ENCODE results near the gene LRBA. TPM values are rescaled to one million over a fixed set of nuclear protein-coding genes. Genes with fewer than 3 reads are reported as not detected.

LRBA gene
- total and polyA plus RNA-seq, 9 donors, result 20.7 to 30.5 (median 27.7) TPM

GRCh38 chr4:150381036-150381435, 634.0 kb downstream of the LRBA start:
- DNase-seq, result no peak
- Histone ChIP-seq H3K4me1 (ENCODE audit: control insufficient read depth, insufficient read depth, low read length) (peaks cover 2% of the 10 kb centered on the region), H3K27ac (ENCODE audit: low read length) (no peak overlapping the region), H3K27me3 (ENCODE audit: control insufficient read depth, insufficient read depth, low read length) (no peaks in the 10 kb centered on the region), H3K4me3 (ENCODE audit: low read length) (no peak overlapping the region), H3K36me3 (ENCODE audit: control insufficient read depth, insufficient read depth, low read length) (no peaks in the 10 kb centered on the region), H3K9me3 (replicated peaks; ENCODE audit: control insufficient read depth, low read depth, low read length) (no peaks in the 10 kb centered on the region)
- no CpG with 5 or more reads among the region's 2 CpGs for WGBS (ENCODE audit: insufficient coverage)

- H3K27me3 ChIP-seq (ENCODE audit: control insufficient read depth, insufficient read depth, low read length), result no peaks in the 10 kb centered on the region
- no peak overlapping the region for H3K27ac ChIP-seq (ENCODE audit: low read length)
- H3K36me3 ChIP-seq (ENCODE audit: control insufficient read depth, insufficient read depth, low read length), result no peaks in the 10 kb centered on the region
- no CpG with 5 or more reads among the region's 1 CpG for WGBS (ENCODE audit: insufficient coverage)
- no peaks in the 10 kb centered on the region for H3K4me1 ChIP-seq (ENCODE audit: control insufficient read depth, insufficient read depth, low read length)
- no peaks in the 10 kb centered on the region for H3K9me3 ChIP-seq (replicated peaks; ENCODE audit: control insufficient read depth, low read depth, low read length)
- DNase-seq, result no peak
- no peak overlapping the region for H3K4me3 ChIP-seq (ENCODE audit: low read length)
Measured at GRCh38 chr4:150379454-150379853, 635.6 kb downstream of the LRBA start.

GRCh38 chr4:150375025-150375424, 640.1 kb downstream of the LRBA start:
- no CpG with 5 or more reads among the region's 4 CpGs for WGBS (ENCODE audit: insufficient coverage)
- Histone ChIP-seq H3K9me3 (replicated peaks; ENCODE audit: control insufficient read depth, low read depth, low read length) (no peaks in the 10 kb centered on the region), H3K27me3 (ENCODE audit: control insufficient read depth, insufficient read depth, low read length) (no peaks in the 10 kb centered on the region), H3K4me1 (ENCODE audit: control insufficient read depth, insufficient read depth, low read length) (no peaks in the 10 kb centered on the region), H3K36me3 (ENCODE audit: control insufficient read depth, insufficient read depth, low read length) (no peaks in the 10 kb centered on the region), H3K4me3 (ENCODE audit: low read length) (no peak overlapping the region), H3K27ac (ENCODE audit: low read length) (no peak overlapping the region)
- DNase-seq, result no peak

DNA sequence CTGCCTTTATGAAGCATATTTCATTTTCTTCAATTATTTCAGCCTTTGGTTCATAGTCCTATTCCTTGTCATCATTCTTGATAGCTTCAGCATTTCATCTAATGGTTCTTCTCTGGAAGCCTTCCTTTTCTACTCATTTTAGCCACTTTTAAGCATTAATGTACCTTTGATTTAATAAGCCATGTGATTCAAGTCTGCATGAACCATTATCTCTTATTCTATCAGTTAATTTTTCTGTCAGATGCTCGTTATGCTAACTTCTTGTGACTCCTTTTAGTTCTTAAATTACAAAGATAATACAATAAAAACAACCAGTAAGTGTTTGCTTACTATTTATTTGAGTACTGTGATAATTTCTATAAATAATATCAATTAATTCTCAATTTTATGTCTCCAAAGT, 643.2 kb downstream of the LRBA start:
- no peaks in the 10 kb centered on the region for H3K36me3 ChIP-seq (ENCODE audit: control insufficient read depth, insufficient read depth, low read length)

DNA sequence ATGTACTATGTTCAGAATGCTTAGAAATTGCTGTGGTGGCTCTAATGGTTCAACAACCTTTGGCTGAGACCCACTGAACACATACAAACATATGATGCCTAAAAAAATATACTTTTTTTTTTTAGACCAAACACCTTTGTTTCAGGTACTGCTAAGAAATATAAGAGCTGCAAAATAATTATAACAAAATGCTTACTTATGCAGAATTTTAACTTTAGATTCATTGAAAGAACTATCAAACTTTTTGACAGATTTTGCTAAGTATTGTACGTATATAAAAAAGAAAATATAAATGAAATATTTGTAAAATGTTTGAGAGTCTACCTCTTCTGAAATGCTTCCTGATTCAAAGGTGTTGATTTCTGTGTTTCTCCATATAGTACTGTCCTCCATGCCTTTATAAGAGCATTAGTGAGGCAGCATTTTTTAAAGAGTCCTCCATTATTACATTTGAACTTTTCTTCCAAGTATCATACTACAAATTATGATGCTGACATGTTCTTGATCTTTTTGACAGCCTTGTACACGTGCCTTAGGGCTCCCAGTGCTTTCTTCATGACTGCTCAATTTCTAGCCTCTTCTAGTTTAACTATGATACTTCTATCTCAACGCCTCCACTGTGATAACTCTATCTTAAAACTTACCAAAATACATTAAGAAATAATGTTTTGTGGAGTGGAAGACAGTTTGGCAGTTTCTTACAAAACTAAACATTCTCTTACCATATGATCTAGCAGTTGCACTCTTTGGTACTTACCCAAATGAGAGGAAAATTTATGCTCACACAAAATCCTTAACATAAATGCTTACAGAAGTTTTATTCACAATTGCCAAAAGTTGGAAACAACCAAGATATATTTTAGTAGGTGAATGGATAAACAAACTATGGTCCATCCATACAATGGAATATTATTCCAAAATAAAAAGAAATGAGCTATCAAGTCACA, 645.4 kb downstream of the LRBA start:
- 33% methylated on average over 1 of the region's 3 CpGs for WGBS (ENCODE audit: insufficient coverage)
- H3K36me3 ChIP-seq (ENCODE audit: control insufficient read depth, insufficient read depth, low read length), result no peaks in the 10 kb centered on the region
- H3K27ac ChIP-seq (ENCODE audit: low read length), result no peak overlapping the region
- H3K4me3 ChIP-seq (ENCODE audit: low read length), result no peak overlapping the region
- DNase-seq, result no peak
- no peaks in the 10 kb centered on the region for H3K4me1 ChIP-seq (ENCODE audit: control insufficient read depth, insufficient read depth, low read length)
- H3K9me3 ChIP-seq (replicated peaks; ENCODE audit: control insufficient read depth, low read depth, low read length), result no peaks in the 10 kb centered on the region
- H3K27me3 ChIP-seq (ENCODE audit: control insufficient read depth, insufficient read depth, low read length), result no peaks in the 10 kb centered on the region

More for the DNA sequence above, 643.2 kb downstream of the LRBA start:
- DNase-seq, result no peak
- Histone ChIP-seq H3K27me3 (ENCODE audit: control insufficient read depth, insufficient read depth, low read length) (no peaks in the 10 kb centered on the region), H3K9me3 (replicated peaks; ENCODE audit: control insufficient read depth, low read depth, low read length) (no peaks in the 10 kb centered on the region), H3K4me3 (ENCODE audit: low read length) (no peak overlapping the region), H3K27ac (ENCODE audit: low read length) (no peak overlapping the region), H3K4me1 (ENCODE audit: control insufficient read depth, insufficient read depth, low read length) (no peaks in the 10 kb centered on the region)
- WGBS (ENCODE audit: insufficient coverage), result no CpG with 5 or more reads among the region's 1 CpG

- Histone ChIP-seq H3K27ac (ENCODE audit: low read length) (no peak overlapping the region), H3K36me3 (ENCODE audit: control insufficient read depth, insufficient read depth, low read length) (no peaks in the 10 kb centered on the region), H3K4me1 (ENCODE audit: control insufficient read depth, insufficient read depth, low read length) (no peaks in the 10 kb centered on the region), H3K27me3 (ENCODE audit: control insufficient read depth, insufficient read depth, low read length) (no peaks in the 10 kb centered on the region), H3K4me3 (ENCODE audit: low read length) (no peak overlapping the region), H3K9me3 (replicated peaks; ENCODE audit: control insufficient read depth, low read depth, low read length) (no peaks in the 10 kb centered on the region)
- peak; percentile 60 for DNase-seq
Measured at GRCh38 chr4:150368667-150369066, 646.4 kb downstream of the LRBA start.

GRCh38 chr4:150367326-150367725, 647.8 kb downstream of the LRBA start:
- no peak for DNase-seq
- WGBS (ENCODE audit: insufficient coverage), result no CpG with 5 or more reads among the region's 4 CpGs

DNA sequence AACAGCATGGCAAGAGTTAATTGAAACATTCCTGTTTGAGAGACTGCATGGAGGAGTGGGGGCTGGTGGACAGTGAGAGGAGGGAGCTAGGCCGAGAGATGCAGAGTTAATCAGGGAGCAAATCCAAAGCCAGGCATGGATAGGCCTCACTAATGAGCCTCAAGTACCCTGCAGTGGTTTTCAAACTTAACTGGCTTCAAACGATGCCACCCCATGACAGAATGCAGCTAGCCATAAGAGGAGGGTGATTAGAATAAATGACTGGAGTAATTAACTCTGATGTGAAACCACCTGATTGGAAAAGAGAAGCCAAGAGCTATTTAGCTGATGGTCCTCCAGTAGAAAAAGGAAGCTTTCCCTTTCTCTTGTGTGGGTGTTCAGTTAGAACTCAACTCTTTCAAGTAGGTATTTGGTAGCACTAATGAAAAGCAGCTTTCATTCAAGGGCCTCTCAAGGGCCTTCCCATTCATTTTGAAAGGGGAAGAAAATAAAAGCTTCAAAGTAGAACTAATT, 648.5 kb downstream of the LRBA start:
- Histone ChIP-seq H3K4me1 (ENCODE audit: control insufficient read depth, insufficient read depth, low read length) (no peaks in the 10 kb centered on the region), H3K36me3 (ENCODE audit: control insufficient read depth, insufficient read depth, low read length) (no peaks in the 10 kb centered on the region), H3K27ac (ENCODE audit: low read length) (no peak overlapping the region), H3K4me3 (ENCODE audit: low read length) (no peak overlapping the region), H3K9me3 (replicated peaks; ENCODE audit: control insufficient read depth, low read depth, low read length) (no peaks in the 10 kb centered on the region), H3K27me3 (ENCODE audit: control insufficient read depth, insufficient read depth, low read length) (no peaks in the 10 kb centered on the region)
- no peak for DNase-seq
- WGBS (ENCODE audit: insufficient coverage), result 0% methylated on average over 1 of the region's 2 CpGs

More at GRCh38 chr4:150367326-150367725, 647.8 kb downstream of the LRBA start:
- Histone ChIP-seq H3K4me3 (ENCODE audit: low read length) (no peak overlapping the region), H3K9me3 (replicated peaks; ENCODE audit: control insufficient read depth, low read depth, low read length) (no peaks in the 10 kb centered on the region), H3K4me1 (ENCODE audit: control insufficient read depth, insufficient read depth, low read length) (no peaks in the 10 kb centered on the region), H3K36me3 (ENCODE audit: control insufficient read depth, insufficient read depth, low read length) (no peaks in the 10 kb centered on the region), H3K27me3 (ENCODE audit: control insufficient read depth, insufficient read depth, low read length) (no peaks in the 10 kb centered on the region), H3K27ac (ENCODE audit: low read length) (no peak overlapping the region)

GRCh38 chr4:150363721-150364688, 651.1 kb downstream of the LRBA start:
- H3K4me3 ChIP-seq (ENCODE audit: low read length), result no peak overlapping the region
- no peaks in the 10 kb centered on the region for H3K9me3 ChIP-seq (replicated peaks; ENCODE audit: control insufficient read depth, low read depth, low read length)
- H3K4me1 ChIP-seq (ENCODE audit: control insufficient read depth, insufficient read depth, low read length), result no peaks in the 10 kb centered on the region
- no peak for DNase-seq
- H3K27me3 ChIP-seq (ENCODE audit: control insufficient read depth, insufficient read depth, low read length), result no peaks in the 10 kb centered on the region
- no CpG with 5 or more reads among the region's 2 CpGs for WGBS (ENCODE audit: insufficient coverage)
- H3K27ac ChIP-seq (ENCODE audit: low read length), result no peak overlapping the region
- no peaks in the 10 kb centered on the region for H3K36me3 ChIP-seq (ENCODE audit: control insufficient read depth, insufficient read depth, low read length)

GRCh38 chr4:150358691-150359090, 656.4 kb downstream of the LRBA start:
- DNase-seq, result no peak
- Histone ChIP-seq H3K27me3 (ENCODE audit: control insufficient read depth, insufficient read depth, low read length) (no peaks in the 10 kb centered on the region), H3K36me3 (ENCODE audit: control insufficient read depth, insufficient read depth, low read length) (no peaks in the 10 kb centered on the region), H3K4me1 (ENCODE audit: control insufficient read depth, insufficient read depth, low read length) (no peaks in the 10 kb centered on the region), H3K9me3 (replicated peaks; ENCODE audit: control insufficient read depth, low read depth, low read length) (no peaks in the 10 kb centered on the region), H3K27ac (ENCODE audit: low read length) (no peak overlapping the region), H3K4me3 (ENCODE audit: low read length) (no peak overlapping the region)

All from muscle of leg (tissue), 11 donors.